Mesenchymal stem cell (in vitro differentiated cells and primary cell): Measurements from ENCODE around the gene NTHL1.

Source experiments
- DNase-seq: peaks from one replicate; pipeline ENCODE4 v3.0.0-alpha.2; 2013
- H2AFZ ChIP-seq: one replicate; pipeline ENCODE4 v1.6.1; 2013; ENCODE audit warnings: low read depth, mild to moderate bottlenecking, control low read depth, inconsistent platforms, low read length, moderate library complexity
- H2AK5ac ChIP-seq: 2 replicates; pipeline ENCODE4 v1.6.1; 2013; ENCODE audit warnings: low read length, moderate library complexity, mild to moderate bottlenecking, inconsistent platforms; ENCODE audit not compliant: severe bottlenecking
- H2BK120ac ChIP-seq: one replicate; pipeline ENCODE4 v1.6.1; 2013; ENCODE audit warnings: low read depth, mild to moderate bottlenecking, inconsistent platforms, low read length, moderate library complexity
- H2BK12ac ChIP-seq, 2 experiments: one replicate each; pipeline ENCODE4 v1.6.1; 2013; ENCODE audit warnings: inconsistent platforms in 2 of 2, low read length in 2 of 2, mild to moderate bottlenecking in 2 of 2, moderate library complexity in 2 of 2, control low read depth in 1 of 2
- H2BK15ac ChIP-seq: one replicate; pipeline ENCODE4 v1.6.1; 2013; ENCODE audit warnings: mild to moderate bottlenecking, low read depth, inconsistent platforms; ENCODE audit not compliant: poor library complexity, severe bottlenecking
- H2BK5ac ChIP-seq: 2 replicates; pipeline ENCODE4 v1.6.1; 2013; ENCODE audit warnings: low read depth, mild to moderate bottlenecking, low read length, control low read depth, inconsistent platforms; ENCODE audit not compliant: poor library complexity, severe bottlenecking
- H3K14ac ChIP-seq, 2 experiments: one replicate each; pipeline ENCODE4 v1.6.1; 2013; ENCODE audit warnings: inconsistent platforms in 2 of 2, low read length in 2 of 2, control low read depth in 1 of 2, mild to moderate bottlenecking in 1 of 2, moderate library complexity in 1 of 2
- H3K18ac ChIP-seq, 2 experiments: one replicate each; pipeline ENCODE4 v1.6.1; 2013; ENCODE audit warnings: inconsistent platforms in 2 of 2, low read length in 2 of 2, control low read depth in 1 of 2, low read depth in 1 of 2, mild to moderate bottlenecking in 1 of 2
- H3K23ac ChIP-seq, 2 experiments: one replicate each; pipeline ENCODE4 v1.6.1; 2013; ENCODE audit warnings: inconsistent platforms in 2 of 2, low read length in 2 of 2, mild to moderate bottlenecking in 2 of 2, moderate library complexity in 2 of 2, control low read depth in 1 of 2
- H3K27ac ChIP-seq: 2 replicates; pipeline ENCODE4 v1.5.1; 2013; ENCODE audit warnings: mild to moderate bottlenecking, moderate library complexity, low read length, control low read depth, inconsistent platforms; ENCODE audit not compliant: poor library complexity, severe bottlenecking
- H3K27me3 ChIP-seq, 2 experiments: 2 replicates each; pipeline versions ENCODE4 v1.6.1 to v1.7.0; 2013; ENCODE audit warnings: low read length in 2 of 2, mild to moderate bottlenecking in 2 of 2, moderate library complexity in 2 of 2, control low read depth in 1 of 2, inconsistent platforms in 1 of 2; ENCODE audit not compliant: control insufficient read depth in 1 of 2, insufficient read depth in 1 of 2
- H3K36me3 ChIP-seq, 2 experiments: 2 replicates each; pipeline versions ENCODE4 v1.6.1 to v1.7.0; 2013; ENCODE audit warnings: low read length in 2 of 2, control low read depth in 1 of 2, inconsistent platforms in 1 of 2, low read depth in 1 of 2, mild to moderate bottlenecking in 1 of 2; ENCODE audit not compliant: insufficient read depth in 2 of 2, control insufficient read depth in 1 of 2
- H3K4ac ChIP-seq, 2 experiments: one replicate each; pipeline ENCODE4 v1.6.1; 2013; ENCODE audit warnings: inconsistent platforms in 2 of 2, low read length in 2 of 2, mild to moderate bottlenecking in 2 of 2, moderate library complexity in 2 of 2, control low read depth in 1 of 2, low read depth in 1 of 2
- H3K4me1 ChIP-seq: 2 replicates; pipeline ENCODE4 v1.6.1; 2013; ENCODE audit warnings: low read depth, low read length, control low read depth; ENCODE audit not compliant: control insufficient read depth, insufficient read depth
- H3K4me2 ChIP-seq: 2 replicates; pipeline ENCODE4 v1.6.1; 2013; ENCODE audit warnings: low read length, mild to moderate bottlenecking, inconsistent platforms; ENCODE audit not compliant: poor library complexity, severe bottlenecking
- H3K4me3 ChIP-seq, 2 experiments: 2 replicates each; pipeline versions ENCODE4 v1.5.1 to v1.7.0; 2013; ENCODE audit warnings: low read length in 2 of 2, mild to moderate bottlenecking in 2 of 2, control low read depth in 1 of 2, low read depth in 1 of 2; ENCODE audit not compliant: insufficient read depth in 1 of 2
- H3K79me1 ChIP-seq: replicated peaks from 2 replicates; pipeline ENCODE4 v1.6.1; 2013; ENCODE audit warnings: mild to moderate bottlenecking, control low read depth, low read length, inconsistent platforms; ENCODE audit not compliant: poor library complexity, severe bottlenecking
- H3K9ac ChIP-seq: 2 replicates; pipeline ENCODE4 v1.7.0; 2013; ENCODE audit warnings: mild to moderate bottlenecking, low read length, moderate library complexity
- H3K9me3 ChIP-seq: 2 replicates; pipeline ENCODE4 v1.7.0; 2013; ENCODE audit warnings: mild to moderate bottlenecking, low read length; ENCODE audit not compliant: control insufficient read depth
- H4K8ac ChIP-seq: one replicate; pipeline ENCODE4 v1.6.1; 2013; ENCODE audit warnings: inconsistent platforms, mild to moderate bottlenecking, low read length, moderate library complexity
- H4K91ac ChIP-seq: one replicate; pipeline ENCODE4 v1.6.1; 2013; ENCODE audit warnings: mild to moderate bottlenecking, low read length, inconsistent platforms
- WGBS: methylation state at CpG from one replicate; pipeline ENCODE4 v1.1.7; 2013; ENCODE audit warnings: mixed read lengths; 5-methylcytosine and 5-hydroxymethylcytosine counted together

The NTHL1 gene

GRCh38 chr16:2007081-2007836, 40.4 kb downstream of the NTHL1 start:
- no peak overlapping the region for H2BK15ac ChIP-seq
- H3K9me3 ChIP-seq = no peaks in the 10 kb centered on the region
- DNase-seq = no peak
- peak overlapping the region in 1 of 2 experiments; percentile 91 for H3K4me3 ChIP-seq
- H2AFZ ChIP-seq = no peak overlapping the region
- peak overlapping the region in 1 of 2 experiments; percentile 5 for H3K23ac ChIP-seq
- peak overlapping the region; percentile 93 for H3K9ac ChIP-seq
- H3K27ac ChIP-seq = no peak overlapping the region
- no peak overlapping the region for H3K14ac ChIP-seq
- no peak overlapping the region for H2BK120ac ChIP-seq
- 92% methylated on average over 16 of the region's 16 CpGs for WGBS
- no peak overlapping the region for H3K4ac ChIP-seq
- H3K4me2 ChIP-seq = no peak overlapping the region
- H4K8ac ChIP-seq = peak overlapping the region; percentile 19
- no peak overlapping the region for H4K91ac ChIP-seq
- peaks cover 11 to 51% of the 10 kb centered on the region in 2 experiments for H3K36me3 ChIP-seq
- no peaks in the 10 kb centered on the region for H3K27me3 ChIP-seq
- no peak overlapping the region for H2AK5ac ChIP-seq
- no peak overlapping the region for H2BK5ac ChIP-seq
- no peak overlapping the region for H3K18ac ChIP-seq
- H3K4me1 ChIP-seq = peaks cover 57% of the 10 kb centered on the region
- no peak overlapping the region for H2BK12ac ChIP-seq
- H3K79me1 ChIP-seq = peaks cover 13% of the 10 kb centered on the region

- Histone ChIP-seq H3K14ac (no peak overlapping the region), H2AK5ac (no peak overlapping the region), H3K9ac (peak overlapping the region; percentile 53), H3K27me3 (no peaks in the 10 kb centered on the region), H3K18ac (no peak overlapping the region), H3K4ac (no peak overlapping the region), H2BK15ac (no peak overlapping the region), H3K9me3 (no peaks in the 10 kb centered on the region), H2BK120ac (no peak overlapping the region), H2BK5ac (no peak overlapping the region), H3K4me3 (peak overlapping the region in 1 of 2 experiments; percentile 18), H3K79me1 (peaks cover 22% of the 10 kb centered on the region), H4K8ac (no peak overlapping the region), H3K4me1 (peaks cover 57% of the 10 kb centered on the region), H2AFZ (no peak overlapping the region), H2BK12ac (no peak overlapping the region), H4K91ac (peak overlapping the region; percentile 21), H3K4me2 (no peak overlapping the region), H3K36me3 (peaks cover 20 to 61% of the 10 kb centered on the region in 2 experiments), H3K23ac (no peak overlapping the region), H3K27ac (no peak overlapping the region)
- 97% methylated on average over 8 of the region's 8 CpGs for WGBS
- DNase-seq = no peak
Observed at GRCh38 chr16:2006317-2006716, 41.3 kb downstream of the NTHL1 start.

- DNase-seq = no peak
- H3K9me3 ChIP-seq = no peaks in the 10 kb centered on the region
- H4K91ac ChIP-seq = no peak overlapping the region
- H3K27me3 ChIP-seq = no peaks in the 10 kb centered on the region
- H3K14ac ChIP-seq = no peak overlapping the region
- H2BK5ac ChIP-seq = no peak overlapping the region
- no peak overlapping the region for H4K8ac ChIP-seq
- H3K36me3 ChIP-seq = peaks cover 27 to 67% of the 10 kb centered on the region in 2 experiments
- no peak overlapping the region for H2AK5ac ChIP-seq
- H3K4me2 ChIP-seq = no peak overlapping the region
- H2BK120ac ChIP-seq = no peak overlapping the region
- no peak overlapping the region for H3K27ac ChIP-seq
- no peak overlapping the region for H2BK15ac ChIP-seq
- H2BK12ac ChIP-seq = no peak overlapping the region
- peaks cover 25% of the 10 kb centered on the region for H3K79me1 ChIP-seq
- no peak overlapping the region for H3K23ac ChIP-seq
- no peak overlapping the region for H3K18ac ChIP-seq
- peak overlapping the region in 1 of 2 experiments; percentile 18 for H3K4me3 ChIP-seq
- H2AFZ ChIP-seq = no peak overlapping the region
- no peak overlapping the region for H3K4ac ChIP-seq
- peaks cover 57% of the 10 kb centered on the region for H3K4me1 ChIP-seq
- peak overlapping the region; percentile 53 for H3K9ac ChIP-seq
- WGBS = 91% methylated on average over 21 of the region's 21 CpGs
Observed at GRCh38 chr16:2005646-2006045, 42.0 kb downstream of the NTHL1 start.

- Histone ChIP-seq H3K23ac (no peak overlapping the region), H3K18ac (no peak overlapping the region), H2BK5ac (no peak overlapping the region), H3K4ac (no peak overlapping the region), H3K4me1 (peaks cover 51% of the 10 kb centered on the region), H3K36me3 (peaks cover 34 to 74% of the 10 kb centered on the region in 2 experiments), H2BK120ac (no peak overlapping the region), H2AFZ (no peak overlapping the region), H3K9me3 (no peaks in the 10 kb centered on the region), H3K79me1 (peaks cover 24% of the 10 kb centered on the region), H4K8ac (no peak overlapping the region), H2BK12ac (no peak overlapping the region), H3K27ac (no peak overlapping the region), H3K27me3 (no peaks in the 10 kb centered on the region), H4K91ac (peak overlapping the region; percentile 31), H2AK5ac (no peak overlapping the region), H3K14ac (no peak overlapping the region), H3K4me3 (no peak overlapping the region), H2BK15ac (peak overlapping the region; percentile 21), H3K9ac (no peak overlapping the region), H3K4me2 (no peak overlapping the region)
- WGBS = 94% methylated on average over 34 of the region's 34 CpGs
- DNase-seq = no peak
Observed at GRCh38 chr16:2004795-2005517, 42.7 kb downstream of the NTHL1 start.
